ENCODE data around the gene STYXL1. TPM values are rescaled to one million over a fixed set of nuclear protein-coding genes. Genes with fewer than 3 reads are reported as not detected.

Gene STYXL1
- total and polyA plus RNA-seq, 2 experiments from 2014 or later = 28.0 to 39.2 TPM

- no peak overlapping the region for H2AFZ ChIP-seq
- H3K4me2 ChIP-seq = no peak overlapping the region
- no peaks in the 10 kb centered on the region for H3K27me3 ChIP-seq (ENCODE audit: insufficient read depth)
- no peak overlapping the region for H3K27ac Mint-ChIP-seq
- TF ChIP-seq JUNB (IDR thresholded peaks at IDR 0.05; ENCODE audit: unreplicated experiment) (no peak), CREB1 (CRISPR knock-in tag; IDR thresholded peaks at IDR 0.05; ENCODE audit: low read depth) (no peak), STAT1 (IDR thresholded peaks at IDR 0.05; ENCODE audit: unreplicated experiment) (no peak), POLR2AphosphoS5 (IDR thresholded peaks at IDR 0.05; ENCODE audit: low read depth) (no peak), ZNF114 (CRISPR knock-in tag; IDR thresholded peaks at IDR 0.05) (no peak)
- TF ChIP-seq, protein P1, sequence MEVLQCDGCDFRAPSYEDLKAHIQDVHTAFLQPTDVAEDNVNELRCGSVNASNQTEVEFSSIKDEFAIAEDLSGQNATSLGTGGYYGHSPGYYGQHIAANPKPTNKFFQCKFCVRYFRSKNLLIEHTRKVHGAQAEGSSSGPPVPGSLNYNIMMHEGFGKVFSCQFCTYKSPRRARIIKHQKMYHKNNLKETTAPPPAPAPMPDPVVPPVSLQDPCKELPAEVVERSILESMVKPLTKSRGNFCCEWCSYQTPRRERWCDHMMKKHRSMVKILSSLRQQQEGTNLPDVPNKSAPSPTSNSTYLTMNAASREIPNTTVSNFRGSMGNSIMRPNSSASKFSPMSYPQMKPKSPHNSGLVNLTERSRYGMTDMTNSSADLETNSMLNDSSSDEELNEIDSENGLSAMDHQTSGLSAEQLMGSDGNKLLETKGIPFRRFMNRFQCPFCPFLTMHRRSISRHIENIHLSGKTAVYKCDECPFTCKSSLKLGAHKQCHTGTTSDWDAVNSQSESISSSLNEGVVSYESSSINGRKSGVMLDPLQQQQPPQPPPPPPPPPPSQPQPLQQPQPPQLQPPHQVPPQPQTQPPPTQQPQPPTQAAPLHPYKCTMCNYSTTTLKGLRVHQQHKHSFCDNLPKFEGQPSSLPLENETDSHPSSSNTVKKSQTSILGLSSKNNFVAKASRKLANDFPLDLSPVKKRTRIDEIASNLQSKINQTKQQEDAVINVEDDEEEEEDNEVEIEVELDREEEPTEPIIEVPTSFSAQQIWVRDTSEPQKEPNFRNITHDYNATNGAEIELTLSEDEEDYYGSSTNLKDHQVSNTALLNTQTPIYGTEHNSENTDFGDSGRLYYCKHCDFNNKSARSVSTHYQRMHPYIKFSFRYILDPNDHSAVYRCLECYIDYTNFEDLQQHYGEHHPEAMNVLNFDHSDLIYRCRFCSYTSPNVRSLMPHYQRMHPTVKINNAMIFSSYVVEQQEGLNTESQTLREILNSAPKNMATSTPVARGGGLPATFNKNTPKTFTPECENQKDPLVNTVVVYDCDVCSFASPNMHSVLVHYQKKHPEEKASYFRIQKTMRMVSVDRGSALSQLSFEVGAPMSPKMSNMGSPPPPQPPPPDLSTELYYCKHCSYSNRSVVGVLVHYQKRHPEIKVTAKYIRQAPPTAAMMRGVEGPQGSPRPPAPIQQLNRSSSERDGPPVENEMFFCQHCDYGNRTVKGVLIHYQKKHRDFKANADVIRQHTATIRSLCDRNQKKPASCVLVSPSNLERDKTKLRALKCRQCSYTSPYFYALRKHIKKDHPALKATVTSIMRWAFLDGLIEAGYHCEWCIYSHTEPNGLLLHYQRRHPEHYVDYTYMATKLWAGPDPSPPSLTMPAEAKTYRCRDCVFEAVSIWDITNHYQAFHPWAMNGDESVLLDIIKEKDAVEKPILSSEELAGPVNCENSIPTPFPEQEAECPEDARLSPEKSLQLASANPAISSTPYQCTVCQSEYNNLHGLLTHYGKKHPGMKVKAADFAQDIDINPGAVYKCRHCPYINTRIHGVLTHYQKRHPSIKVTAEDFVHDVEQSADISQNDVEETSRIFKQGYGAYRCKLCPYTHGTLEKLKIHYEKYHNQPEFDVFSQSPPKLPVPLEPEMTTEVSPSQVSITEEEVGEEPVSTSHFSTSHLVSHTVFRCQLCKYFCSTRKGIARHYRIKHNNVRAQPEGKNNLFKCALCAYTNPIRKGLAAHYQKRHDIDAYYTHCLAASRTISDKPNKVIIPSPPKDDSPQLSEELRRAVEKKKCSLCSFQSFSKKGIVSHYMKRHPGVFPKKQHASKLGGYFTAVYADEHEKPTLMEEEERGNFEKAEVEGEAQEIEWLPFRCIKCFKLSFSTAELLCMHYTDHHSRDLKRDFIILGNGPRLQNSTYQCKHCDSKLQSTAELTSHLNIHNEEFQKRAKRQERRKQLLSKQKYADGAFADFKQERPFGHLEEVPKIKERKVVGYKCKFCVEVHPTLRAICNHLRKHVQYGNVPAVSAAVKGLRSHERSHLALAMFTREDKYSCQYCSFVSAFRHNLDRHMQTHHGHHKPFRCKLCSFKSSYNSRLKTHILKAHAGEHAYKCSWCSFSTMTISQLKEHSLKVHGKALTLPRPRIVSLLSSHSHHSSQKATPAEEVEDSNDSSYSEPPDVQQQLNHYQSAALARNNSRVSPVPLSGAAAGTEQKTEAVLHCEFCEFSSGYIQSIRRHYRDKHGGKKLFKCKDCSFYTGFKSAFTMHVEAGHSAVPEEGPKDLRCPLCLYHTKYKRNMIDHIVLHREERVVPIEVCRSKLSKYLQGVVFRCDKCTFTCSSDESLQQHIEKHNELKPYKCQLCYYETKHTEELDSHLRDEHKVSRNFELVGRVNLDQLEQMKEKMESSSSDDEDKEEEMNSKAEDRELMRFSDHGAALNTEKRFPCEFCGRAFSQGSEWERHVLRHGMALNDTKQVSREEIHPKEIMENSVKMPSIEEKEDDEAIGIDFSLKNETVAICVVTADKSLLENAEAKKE (CRISPR knock-in tag; IDR thresholded peaks at IDR 0.05) = no peak
- no peak overlapping the region for H3K4me3 ChIP-seq
- ATAC-seq (no peak), DNase-seq (ENCODE audit: low spot score) (no peak)
- H3K36me3 ChIP-seq (ENCODE audit: insufficient read depth) = no peaks in the 10 kb centered on the region; the same call in 1 of the 2 replicates
- no peaks in the 10 kb centered on the region for H3K9me2 ChIP-seq (ENCODE audit: insufficient read depth)
- no peaks in the 10 kb centered on the region for H3K4me1 ChIP-seq (ENCODE audit: insufficient read depth)
- no peaks in the 10 kb centered on the region for H4K20me1 ChIP-seq (replicated peaks; ENCODE audit: insufficient read depth)
- no peak overlapping the region for H3K4me3 Mint-ChIP-seq
- no peaks in the 10 kb centered on the region for H3F3A ChIP-seq (replicated peaks; ENCODE audit: low read depth)
- H3K36me3 Mint-ChIP-seq (ENCODE audit: low read depth) = peaks cover 32% of the 10 kb centered on the region
- H3K4me1 Mint-ChIP-seq = peaks cover 2% of the 10 kb centered on the region; the same call in 1 of the 3 replicates
- peaks cover 12% of the 10 kb centered on the region for H3K27me3 Mint-ChIP-seq (ENCODE audit: insufficient read depth, low read depth, poor library complexity)
- no peaks in the 10 kb centered on the region for H3K79me2 ChIP-seq (replicated peaks; ENCODE audit: insufficient read depth)
- H3K9me3 Mint-ChIP-seq = no peaks in the 10 kb centered on the region
- no peak overlapping the region for H3K27ac ChIP-seq (ENCODE audit: low read depth)
Observed at GRCh38 chr7:75983471-75984129, 64.2 kb downstream of the STYXL1 start.

All from GM23338 (cell line).